ENCODE results near the gene CCP110. TPM values are rescaled to one million over a fixed set of nuclear protein-coding genes. Genes with fewer than 3 reads are reported as not detected.

CCP110 gene
- total RNA-seq, 4 donors from 2014 or later: 6.4 to 13.7 (median 7.4) TPM

DNA sequence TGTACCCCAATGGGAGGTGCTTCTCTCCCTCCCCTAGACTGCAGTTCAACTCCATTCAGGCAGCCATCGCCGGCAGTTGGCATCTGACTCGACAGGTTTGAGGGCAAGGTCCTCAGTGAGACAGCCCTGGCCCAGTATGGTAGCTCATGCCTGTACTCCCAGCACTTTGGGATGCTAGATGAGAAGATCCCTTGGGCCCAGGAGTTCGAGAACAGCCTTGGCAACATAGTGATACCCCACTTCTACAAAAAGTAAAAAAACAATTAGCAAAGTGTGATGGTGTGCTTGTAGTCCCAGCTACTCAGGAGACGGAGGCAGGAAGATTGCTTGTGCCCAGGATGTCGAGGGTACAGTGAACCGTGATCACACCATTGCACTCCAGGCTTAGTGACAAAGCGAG is 43.8 kb downstream of the CCP110 start:
- H3K36me3 ChIP-seq: peaks cover 6 to 79% (median 25%) of the 10 kb centered on the region in 3 donors

DNA sequence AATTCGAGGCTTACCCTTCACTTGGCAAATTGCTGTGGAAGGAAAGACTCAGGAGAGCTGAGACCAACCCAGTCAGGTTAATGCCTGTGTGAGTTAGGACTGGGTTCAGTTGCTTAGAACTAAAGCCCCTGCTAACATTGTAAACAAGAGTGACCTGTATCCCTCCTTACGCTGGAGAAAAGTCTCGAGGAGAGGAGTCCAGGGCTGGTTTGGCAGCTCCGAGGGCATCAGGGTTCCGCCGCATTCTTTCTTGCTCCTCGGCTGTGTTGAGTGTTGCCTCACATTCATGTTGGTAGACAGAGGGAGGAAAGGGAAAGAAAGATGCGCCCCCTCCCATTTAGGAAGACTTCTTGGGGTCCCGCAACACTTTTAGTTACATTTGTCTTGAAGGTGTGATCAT is 50.3 kb downstream of the CCP110 start:
- H3K36me3 ChIP-seq: peaks cover 15 to 98% (median 41%) of the 10 kb centered on the region in 3 donors
- H3K4me1 ChIP-seq: no peaks in the 10 kb centered on the region
- H3K9me3 ChIP-seq: no peaks in the 10 kb centered on the region
- WGBS, 2 donors: 89 to 91% methylated on average over 8 to 9 of the region's 9 CpGs
- H3K27me3 ChIP-seq: no peaks in the 10 kb centered on the region
- H3K4me3 ChIP-seq: no peak overlapping the region
- no peak for DNase-seq
- intact Hi-C loops (cut with DNase I): no loop called here
- H3K27ac ChIP-seq: no peak overlapping the region
- no peak for TF ChIP-seq CTCF (IDR thresholded peaks at IDR 0.05)
- TF ChIP-seq POLR2A (IDR thresholded peaks at IDR 0.05): no peak

More for the DNA sequence above, 43.8 kb downstream of the CCP110 start:
- Histone ChIP-seq H3K9me3 (peaks cover 0 to 8% (median 4%) of the 10 kb centered on the region in 3 donors), H3K4me1 (no peaks in the 10 kb centered on the region), H3K27me3 (no peaks in the 10 kb centered on the region), H3K4me3 (no peak overlapping the region), H3K27ac (no peak overlapping the region)
- WGBS, 2 donors: 91 to 92% methylated on average over 4 to 8 of the region's 8 CpGs
- intact Hi-C loops (cut with DNase I): no loop called here
- TF ChIP-seq POLR2A (IDR thresholded peaks at IDR 0.05) (no peak), CTCF (IDR thresholded peaks at IDR 0.05) (no peak)
- no peak for DNase-seq

- H3K27ac ChIP-seq: no peak overlapping the region
- peaks cover 15 to 98% (median 41%) of the 10 kb centered on the region in 3 donors for H3K36me3 ChIP-seq
- TF ChIP-seq POLR2A (IDR thresholded peaks at IDR 0.05) (no peak), CTCF (IDR thresholded peaks at IDR 0.05) (no peak)
- intact Hi-C loops (cut with DNase I): no loop called here
- 46 to 64% methylated on average over 2 of the region's 2 CpGs for WGBS, 2 donors
- DNase-seq: no peak
- H3K4me1 ChIP-seq: no peaks in the 10 kb centered on the region
- no peak overlapping the region for H3K4me3 ChIP-seq
- no peaks in the 10 kb centered on the region for H3K9me3 ChIP-seq
- H3K27me3 ChIP-seq: no peaks in the 10 kb centered on the region
Observed at GRCh38 chr16:19574615-19575014, 50.9 kb downstream of the CCP110 start.

GRCh38 chr16:19578378-19578971 is 54.7 kb downstream of the CCP110 start:
- Histone ChIP-seq H3K27ac (peak overlapping the region; percentile 33 to 89 (median 74)), H3K9me3 (no peaks in the 10 kb centered on the region), H3K4me3 (peak overlapping the region in 1 of 4 donors; percentile 6), H3K27me3 (no peaks in the 10 kb centered on the region), H3K4me1 (no peaks in the 10 kb centered on the region), H3K36me3 (peaks cover 12 to 98% (median 34%) of the 10 kb centered on the region in 3 donors)
- intact Hi-C loops (cut with DNase I): no loop called here
- WGBS, 2 donors: 78 to 80% methylated on average over 9 of the region's 10 CpGs
- TF ChIP-seq POLR2A (IDR thresholded peaks at IDR 0.05) (no peak), CTCF (IDR thresholded peaks at IDR 0.05) (no peak)
- DNase-seq: no peak

- no peak for TF ChIP-seq CTCF (IDR thresholded peaks at IDR 0.05)
- TF ChIP-seq POLR2A (IDR thresholded peaks at IDR 0.05): no peak
- Histone ChIP-seq H3K27ac (peak overlapping the region in 1 of 4 donors; percentile 29), H3K36me3 (peaks cover 0 to 100% (median 9%) of the 10 kb centered on the region in 3 donors), H3K27me3 (no peaks in the 10 kb centered on the region), H3K9me3 (no peaks in the 10 kb centered on the region), H3K4me3 (no peak overlapping the region), H3K4me1 (peaks cover 0 to 6% (median 0%) of the 10 kb centered on the region in 3 donors)
- intact Hi-C loops (cut with DNase I): no loop called here
- WGBS, 2 donors: 71 to 72% methylated on average over 10 of the region's 10 CpGs
- no peak for DNase-seq
Observed at GRCh38 chr16:19582050-19582831, 58.5 kb downstream of the CCP110 start.
